IMR-90 (cell line): Measurements from ENCODE around the gene AFDN. TPM values are rescaled to one million over a fixed set of nuclear protein-coding genes. Genes with fewer than 3 reads are reported as not detected.

Experiments
- ATAC-seq: fragments of 200-7000 bp; cut with Tn5 transposase; 2 replicates; pipeline ENCODE4 v1.9.1; 2020; ENCODE audit warnings: low read depth, mild to moderate bottlenecking, moderate library complexity
- BruUV-seq: library from RNA; stranded (reverse); fragments of 400-500 nt; replicated peaks from 2 replicates; lab custom pipeline; 2021; lab: Mats Ljungman, UMichigan
- CTCF ChIA-PET: fragments of 300-600 bp; formaldehyde crosslinking; extraction: SDS; loops from one replicate; lab custom pipeline; 2021; ENCODE audit warnings: antibody characterized with exemption; lab: Yijun Ruan, JAX
- POLR2A ChIA-PET: fragments of 300-600 bp; sonication (Branson Sonifier 250); formaldehyde crosslinking; loops from one replicate; lab custom pipeline; 2022; ENCODE audit warnings: antibody characterized with exemption; ENCODE audit not compliant: unreplicated experiment; lab: Charles Lee
- DNase-seq: peaks from one replicate; pipeline ENCODE4 v3.0.0; 2013
- H2AFZ ChIP-seq: replicated peaks from 2 replicates; pipeline ENCODE3; 2013; ENCODE audit warnings: low read length, mild to moderate bottlenecking; ENCODE audit not compliant: poor library complexity
- H2AK5ac ChIP-seq: 2 replicates; pipeline ENCODE4 v1.6.1; 2013; ENCODE audit warnings: low read depth, low read length, inconsistent platforms
- H2AK9ac ChIP-seq: replicated peaks from 2 replicates; pipeline ENCODE3; 2013; ENCODE audit warnings: mild to moderate bottlenecking, low read depth, low read length, moderate library complexity; ENCODE audit not compliant: poor library complexity
- H2BK120ac ChIP-seq: 2 replicates; pipeline ENCODE4 v1.6.1; 2013; ENCODE audit warnings: low read depth, low read length, inconsistent platforms
- H2BK15ac ChIP-seq: 3 replicates; pipeline ENCODE4 v1.6.1; 2013; ENCODE audit warnings: low read depth, low read length, inconsistent platforms
- H2BK20ac ChIP-seq: 2 replicates; pipeline ENCODE4 v1.6.1; 2013; ENCODE audit warnings: low read depth, mild to moderate bottlenecking, inconsistent platforms, low read length, moderate library complexity
- H2BK5ac ChIP-seq: 2 replicates; pipeline ENCODE4 v1.6.1; 2013; ENCODE audit warnings: mild to moderate bottlenecking, low read depth, low read length, inconsistent platforms; ENCODE audit not compliant: poor library complexity, severe bottlenecking
- H3K14ac ChIP-seq: replicated peaks from 2 replicates; pipeline ENCODE4 v1.6.1; 2013; ENCODE audit warnings: low read depth, low read length, inconsistent platforms
- H3K18ac ChIP-seq: 2 replicates; pipeline ENCODE4 v1.6.1; 2013; ENCODE audit warnings: low read depth, low read length, control low read depth
- H3K23ac ChIP-seq: 2 replicates; pipeline ENCODE4 v1.6.1; 2013; ENCODE audit warnings: low read depth, low read length, inconsistent platforms
- H3K27ac ChIP-seq: 2 replicates; pipeline ENCODE4 v1.5.1; 2013; ENCODE audit warnings: mild to moderate bottlenecking, control low read depth, low read length; ENCODE audit not compliant: insufficient read depth
- H3K27me3 ChIP-seq: 2 replicates; pipeline ENCODE4 v1.6.1; 2013; ENCODE audit warnings: low read length; ENCODE audit not compliant: control insufficient read depth, insufficient read depth
- H3K36me3 ChIP-seq: 2 replicates; pipeline ENCODE4 v1.6.1; 2013; ENCODE audit warnings: low read length, mixed read lengths; ENCODE audit not compliant: control insufficient read depth, insufficient read depth
- H3K4ac ChIP-seq: 2 replicates; pipeline ENCODE4 v1.6.1; 2013; ENCODE audit warnings: low read depth, low read length, inconsistent platforms
- H3K4me1 ChIP-seq: 2 replicates; pipeline ENCODE4 v1.6.1; 2013; ENCODE audit warnings: low read length, mixed read lengths; ENCODE audit not compliant: control insufficient read depth, insufficient read depth
- H3K4me2 ChIP-seq: 2 replicates; pipeline ENCODE4 v1.6.1; 2013; ENCODE audit warnings: low read depth, mild to moderate bottlenecking, control low read depth, low read length, moderate library complexity
- H3K4me3 ChIP-seq: 2 replicates; pipeline ENCODE4 v1.5.1; 2013; ENCODE audit warnings: low read depth, mild to moderate bottlenecking, control low read depth, low read length, moderate library complexity; ENCODE audit not compliant: insufficient read depth
- H3K56ac ChIP-seq: 2 replicates; pipeline ENCODE4 v1.6.1; 2013; ENCODE audit warnings: low read length, inconsistent platforms; ENCODE audit not compliant: insufficient read depth; ENCODE audit errors: extremely low read depth
- H3K79me1 ChIP-seq, 2 experiments: 2 replicates each; pipeline ENCODE4 v1.6.1; 2013; ENCODE audit warnings: low read length in 2 of 2, inconsistent platforms in 1 of 2, low read depth in 1 of 2
- H3K9ac ChIP-seq: 2 replicates; pipeline ENCODE4 v1.6.1; 2013; ENCODE audit warnings: low read depth, low read length, control low read depth
- H3K9me1 ChIP-seq: 2 replicates; pipeline ENCODE4 v1.6.1; 2013; ENCODE audit warnings: low read length, inconsistent platforms; ENCODE audit not compliant: insufficient read depth
- H3K9me3 ChIP-seq: 2 replicates; pipeline ENCODE4 v1.6.1; 2013; ENCODE audit warnings: low read length; ENCODE audit not compliant: control insufficient read depth, insufficient read depth
- H4K20me1 ChIP-seq: 2 replicates; pipeline ENCODE4 v1.6.1; 2013; ENCODE audit warnings: low read length, inconsistent platforms; ENCODE audit not compliant: insufficient read depth
- H4K5ac ChIP-seq: 2 replicates; pipeline ENCODE4 v1.6.1; 2013; ENCODE audit warnings: mild to moderate bottlenecking, low read depth, low read length, control low read depth
- H4K8ac ChIP-seq, 2 experiments: 2 replicates each; pipeline ENCODE4 v1.6.1; 2013; ENCODE audit warnings: low read depth in 2 of 2, low read length in 2 of 2, control low read depth in 1 of 2, inconsistent platforms in 1 of 2
- H4K91ac ChIP-seq: 2 replicates; pipeline ENCODE4 v1.6.1; 2013; ENCODE audit warnings: low read depth, low read length, inconsistent platforms; ENCODE audit not compliant: insufficient read depth
- BHLHE40 ChIP-seq: fragments of 150-350 bp; IDR thresholded peaks from 2 replicates; pipeline ENCODE4 v1.6.1; 2016; ENCODE audit warnings: mild to moderate bottlenecking, low read depth, low read length
- CHD1 ChIP-seq: IDR thresholded peaks from 2 replicates; pipeline ENCODE4 v1.6.1; 2012; ENCODE audit warnings: low read depth, low read length, improper control_type of control experiment
- CTCF ChIP-seq: conservative IDR thresholded peaks from 2 replicates; pipeline ENCODE4 v1.5.1; 2012; ENCODE audit warnings: mild to moderate bottlenecking, low read depth, low read length, improper control_type of control experiment
- FOS ChIP-seq: fragments of 150-350 bp; IDR thresholded peaks from 2 replicates; pipeline ENCODE4 v1.6.1; 2016; ENCODE audit warnings: low read depth, low read length
- MAFK ChIP-seq: IDR thresholded peaks from 2 replicates; pipeline ENCODE4 v1.6.1; 2012; ENCODE audit warnings: low read depth, low read length, improper control_type of control experiment
- MAZ ChIP-seq: IDR thresholded peaks from 2 replicates; pipeline ENCODE4 v1.6.1; 2012; ENCODE audit warnings: low read depth, mild to moderate bottlenecking, low read length, improper control_type of control experiment, moderate library complexity, borderline replicate concordance
- MXI1 ChIP-seq: IDR thresholded peaks from 2 replicates; pipeline ENCODE4 v1.6.1; 2012; ENCODE audit warnings: low read depth, mild to moderate bottlenecking, low read length, moderate library complexity, borderline replicate concordance
- NFE2L2 ChIP-seq: fragments of 150-350 bp; IDR thresholded peaks from 2 replicates; pipeline ENCODE4 v1.6.1; 2016; ENCODE audit warnings: low read depth, mild to moderate bottlenecking, low read length
- POLR2A ChIP-seq: IDR thresholded peaks from 2 replicates; pipeline ENCODE4 v1.6.1; 2012; ENCODE audit warnings: mild to moderate bottlenecking, low read depth, low read length
- RAD21 ChIP-seq: IDR thresholded peaks from 2 replicates; pipeline ENCODE4 v1.6.1; 2012; ENCODE audit warnings: low read length, improper control_type of control experiment
- RCOR1 ChIP-seq: IDR thresholded peaks from 2 replicates; pipeline ENCODE4 v1.6.1; 2012; ENCODE audit warnings: mild to moderate bottlenecking, low read length, improper control_type of control experiment; ENCODE audit not compliant: insufficient replicate concordance
- RFX5 ChIP-seq: IDR thresholded peaks from 2 replicates; pipeline ENCODE4 v1.8.0; 2012; ENCODE audit warnings: low read depth, mild to moderate bottlenecking, low read length, moderate library complexity
- SMC3 ChIP-seq: fragments of 150-350 bp; IDR thresholded peaks from 2 replicates; pipeline ENCODE4 v1.6.1; 2016; ENCODE audit warnings: low read depth, mild to moderate bottlenecking, antibody characterized with exemption, low read length, moderate library complexity
- USF2 ChIP-seq: fragments of 150-350 bp; IDR thresholded peaks from 2 replicates; pipeline ENCODE4 v1.6.1; 2017; ENCODE audit warnings: mild to moderate bottlenecking, antibody characterized with exemption, low read length, low read depth
- WGBS, 2 experiments: methylation state at CpG; one replicate each; pipeline versions ENCODE4 v1.1.5 to v1.1.7; 2013; ENCODE audit warnings: missing lambda C conversion rate in 2 of 2; ENCODE audit not compliant: insufficient read length in 1 of 2; ENCODE audit errors: extremely low coverage in 2 of 2; 5-methylcytosine and 5-hydroxymethylcytosine counted together
- dilution Hi-C: fragments of 300-500 bp; cut with HindIII; formaldehyde crosslinking; loops from one replicate; pipeline ENCODE4 v1.14.3; 2018; ENCODE audit warnings: low sequenced_read_pairs; ENCODE audit not compliant: unreplicated experiment
- in situ Hi-C: fragments of 300-500 bp; cut with MboI; formaldehyde crosslinking; loops from 3 replicates; pipeline ENCODE4 v1.14.3; 2019; ENCODE audit warnings: low sequenced_read_pairs, inconsistent platforms, mixed read lengths
- intact Hi-C: fragments of 100-400 bp; cut with micrococcal nuclease; formaldehyde crosslinking; loops from 2 replicates; pipeline ENCODE4 v1.10.0; 2022
- polyA plus RNA-seq, 3 experiments: library from polyadenylated mRNA; depleted of rRNA; stranded (reverse); fragments of >200 nt; gene quantifications; 2 replicates each; pipeline ENCODE4 v1.2.3, GENCODE V29; 2012; ENCODE audit warnings: low replicate concordance in 1 of 3
- total RNA-seq: library from RNA; depleted of rRNA; stranded (reverse); fragments of >200 nt; gene quantifications from 2 replicates; pipeline ENCODE4 v1.2.3, GENCODE V29; 2012
- TF ChIP-seq, protein P1 (sequence below): fragments of 150-350 bp; IDR thresholded peaks from 2 replicates; pipeline ENCODE4 v1.6.1; 2016; ENCODE audit warnings: low read depth, mild to moderate bottlenecking, low read length, moderate library complexity, borderline replicate concordance

The AFDN gene
- total and polyA plus RNA-seq, 2 of the 4 experiments (the other 2 are of a cell fraction) = 11.6 to 20.8 TPM

GRCh38 chr6:167984876-167985604 is 158.3 kb downstream of the AFDN start:
- Histone ChIP-seq H2BK20ac (no peak overlapping the region), H3K14ac (no peak overlapping the region), H3K4ac (no peak overlapping the region), H3K9me1 (no peaks in the 10 kb centered on the region), H2BK120ac (peak overlapping the region; percentile 41; the same call in 1 of the 2 replicates), H3K23ac (no peak overlapping the region), H3K56ac (no peak overlapping the region), H4K91ac (no peak overlapping the region; the same call in 1 of the 2 replicates), H3K18ac (peak overlapping the region; percentile 55), H2BK5ac (no peak overlapping the region), H3K27ac (peak overlapping the region; percentile 48; the same call in 1 of the 2 replicates), H3K27me3 (no peaks in the 10 kb centered on the region), H2AK5ac (no peak overlapping the region), H2BK15ac (no peak overlapping the region), H3K9me3 (no peaks in the 10 kb centered on the region; the same call in 1 of the 2 replicates), H3K9ac (no peak overlapping the region), H4K8ac (no peak overlapping the region), H3K4me3 (no peak overlapping the region), H2AK9ac (no peak overlapping the region), H3K4me1 (peaks cover 2% of the 10 kb centered on the region), H2AFZ (no peak overlapping the region), H3K4me2 (no peak overlapping the region), H4K20me1 (no peaks in the 10 kb centered on the region), H4K5ac (peak overlapping the region; percentile 41; the same call in 1 of the 2 replicates), H3K79me1 (no peaks in the 10 kb centered on the region), H3K36me3 (no peaks in the 10 kb centered on the region)
- TF ChIP-seq FOS (no peak), CHD1 (no peak), MAZ (no peak), CTCF (no peak), RAD21 (no peak), MAFK (no peak), SMC3 (no peak), MXI1 (no peak), RCOR1 (no peak), BHLHE40 (no peak), POLR2A (no peak), USF2 (no peak), RFX5 (no peak), NFE2L2 (no peak)
- TF ChIP-seq, protein P1, sequence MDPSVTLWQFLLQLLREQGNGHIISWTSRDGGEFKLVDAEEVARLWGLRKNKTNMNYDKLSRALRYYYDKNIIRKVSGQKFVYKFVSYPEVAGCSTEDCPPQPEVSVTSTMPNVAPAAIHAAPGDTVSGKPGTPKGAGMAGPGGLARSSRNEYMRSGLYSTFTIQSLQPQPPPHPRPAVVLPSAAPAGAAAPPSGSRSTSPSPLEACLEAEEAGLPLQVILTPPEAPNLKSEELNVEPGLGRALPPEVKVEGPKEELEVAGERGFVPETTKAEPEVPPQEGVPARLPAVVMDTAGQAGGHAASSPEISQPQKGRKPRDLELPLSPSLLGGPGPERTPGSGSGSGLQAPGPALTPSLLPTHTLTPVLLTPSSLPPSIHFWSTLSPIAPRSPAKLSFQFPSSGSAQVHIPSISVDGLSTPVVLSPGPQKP = no peak
- ChIA-PET CTCF (no interaction called here), POLR2A (no interaction called here)
- dilution Hi-C loops = no loop called here
- in situ Hi-C loops = no loop called here
- intact Hi-C loops = no loop called here
- BruUV-seq = no TSS peak
- ATAC-seq = peak; percentile 17
- WGBS, 2 experiments = 47% methylated on average over 2 of the region's 13 CpGs; no CpG with 5 or more reads in 1 of the 2 experiments
- DNase-seq = peak; percentile 17
